ENCODE data around the gene ZFP82.

ZFP82 gene

GRCh38 chr19:36418287-36419001, at the start of gene ZFP82:
TSS of gene ZFP82 (minus strand) at chr19:36418644. CDS start at chr19:36409789, 8,855 bp downstream.
- DNase-seq (ENCODE audit: low spot score) = peak; percentile 69

- no peak for DNase-seq (ENCODE audit: low spot score)
These were observed 41.6 kb upstream of the ZFP82 start for GRCh38 chr19:36460046-36460445.

- DNase-seq (ENCODE audit: low spot score) = no peak
These were observed 38.4 kb upstream of the ZFP82 start for GRCh38 chr19:36456831-36457230.

- DNase-seq (ENCODE audit: low spot score) = no peak
These were observed 30.7 kb upstream of the ZFP82 start for GRCh38 chr19:36449059-36449670.

GRCh38 chr19:36441339-36441738, 22.9 kb upstream of the ZFP82 start:
- DNase-seq (ENCODE audit: low spot score) = no peak

- DNase-seq (ENCODE audit: low spot score) = no peak
These were observed 18.1 kb upstream of the ZFP82 start for GRCh38 chr19:36436531-36436930.

- no peak for DNase-seq (ENCODE audit: low spot score)
These were observed 5.5 kb upstream of the ZFP82 start for GRCh38 chr19:36423925-36424324.

GRCh38 chr19:36421749-36422481, 3.5 kb upstream of the ZFP82 start:
- DNase-seq (ENCODE audit: low spot score) = no peak

GRCh38 chr19:36420961-36421748, 2.7 kb upstream of the ZFP82 start:
- DNase-seq (ENCODE audit: low spot score) = peak; percentile 11

- DNase-seq (ENCODE audit: low spot score) = no peak
These were observed 625 bp downstream of the ZFP82 start for GRCh38 chr19:36417752-36418286.

- DNase-seq (ENCODE audit: low spot score) = no peak
These were observed 8.6 kb downstream of the ZFP82 start for GRCh38 chr19:36409841-36410240.

- no peak for DNase-seq (ENCODE audit: low spot score)
These were observed 10.3 kb downstream of the ZFP82 start for GRCh38 chr19:36408101-36408500.

GRCh38 chr19:36404498-36404897, 13.9 kb downstream of the ZFP82 start:
- DNase-seq (ENCODE audit: low spot score) = no peak

GRCh38 chr19:36401475-36401874, 17.0 kb downstream of the ZFP82 start:
- DNase-seq (ENCODE audit: low spot score) = no peak

GRCh38 chr19:36398571-36398970, 19.9 kb downstream of the ZFP82 start:
- DNase-seq (ENCODE audit: low spot score) = no peak

GRCh38 chr19:36392916-36393673, 25.3 kb downstream of the ZFP82 start:
- no peak for DNase-seq (ENCODE audit: low spot score)

- DNase-seq (ENCODE audit: low spot score) = no peak
These were observed 39.0 kb downstream of the ZFP82 start for GRCh38 chr19:36379510-36379819.

- peak; percentile 89 for DNase-seq (ENCODE audit: low spot score)
These were observed 39.6 kb downstream of the ZFP82 start, which contains the start of gene ZFP14 for GRCh38 chr19:36378625-36379509. TSS of gene ZFP14 (minus strand) at chr19:36379201. CDS start at chr19:36367892, 11,309 bp downstream.

GRCh38 chr19:36377541-36378178, 40.8 kb downstream of the ZFP82 start:
- DNase-seq (ENCODE audit: low spot score) = no peak

GRCh38 chr19:36373638-36374156, 44.7 kb downstream of the ZFP82 start:
- no peak for DNase-seq (ENCODE audit: low spot score)
